BE2C (cell line): ENCODE data around the gene PLA2G2C.

Experiments used
- DNase-seq: peaks from one replicate; pipeline ENCODE4 v3.0.0-alpha.2; 2020
- H3K27me3 ChIP-seq: fragments of 250-450 bp; sonication (Bioruptor Pico); 2 replicates; pipeline ENCODE4 v1.5.1; 2020; ENCODE audit warnings: mild to moderate bottlenecking
- H3K36me3 ChIP-seq: fragments of 250-450 bp; sonication (Bioruptor Pico); 2 replicates; pipeline ENCODE4 v1.5.1; 2020; ENCODE audit warnings: mild to moderate bottlenecking
- H3K4me1 ChIP-seq: fragments of 250-450 bp; sonication (Bioruptor Pico); 2 replicates; pipeline ENCODE4 v1.5.1; 2020
- H3K4me3 ChIP-seq: 2 replicates; pipeline ENCODE4 v1.5.1; 2011; ENCODE audit warnings: low read depth, low read length
- H3K9me3 ChIP-seq: fragments of 250-450 bp; sonication (Bioruptor Pico); 2 replicates; pipeline ENCODE4 v1.5.1; 2020
- TF ChIP-seq, protein P1 (sequence below): IDR thresholded peaks from 2 replicates; pipeline ENCODE4 v1.5.1; 2012; ENCODE audit warnings: mild to moderate bottlenecking, low read depth, low read length

PLA2G2C gene

DNA sequence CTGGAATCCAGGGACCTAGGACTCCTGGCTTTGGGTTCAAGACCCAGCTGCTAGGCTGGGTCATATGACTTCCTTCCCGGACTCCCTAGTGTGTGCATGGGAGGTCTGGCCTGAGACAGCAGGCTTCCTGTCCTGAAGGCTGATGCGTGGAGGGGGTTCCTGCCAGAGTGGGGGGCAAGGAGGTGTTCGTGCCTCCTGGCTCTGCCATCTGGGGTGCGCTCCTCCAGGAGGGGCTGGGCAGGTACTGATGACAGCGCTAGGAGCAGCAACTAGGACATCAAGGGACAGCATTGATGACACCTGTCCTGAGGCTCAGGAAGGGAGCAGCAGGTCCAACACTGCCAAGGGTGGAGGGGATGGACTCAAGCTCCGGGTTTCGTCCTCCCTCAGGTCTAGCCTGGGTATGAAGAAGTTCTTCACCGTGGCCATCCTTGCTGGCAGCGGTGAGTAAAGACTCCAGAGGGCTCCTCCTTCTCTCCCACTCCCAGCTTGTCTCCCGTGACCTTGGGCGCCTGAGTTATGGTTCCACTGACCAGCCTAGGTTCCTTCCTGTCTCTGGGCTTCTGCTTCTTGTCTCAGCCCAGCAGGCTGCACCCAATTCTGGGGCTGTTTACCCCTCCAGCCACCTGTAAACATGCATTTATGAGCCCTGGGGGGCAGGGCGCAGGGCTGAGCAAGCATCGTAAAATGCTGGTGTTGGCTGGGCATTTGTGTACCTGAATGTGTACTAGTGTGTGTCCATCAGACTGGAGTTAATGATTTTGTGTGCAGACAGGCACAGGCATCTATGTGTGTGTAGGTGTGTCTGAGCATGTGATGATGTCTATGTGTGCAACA lies 46.3 kb downstream of the PLA2G2C start:
- Histone ChIP-seq H3K9me3 (no peaks in the 10 kb centered on the region), H3K36me3 (no peaks in the 10 kb centered on the region), H3K4me3 (no peak overlapping the region), H3K4me1 (no peaks in the 10 kb centered on the region), H3K27me3 (no peaks in the 10 kb centered on the region)
- no peak for DNase-seq
- TF ChIP-seq, protein P1, sequence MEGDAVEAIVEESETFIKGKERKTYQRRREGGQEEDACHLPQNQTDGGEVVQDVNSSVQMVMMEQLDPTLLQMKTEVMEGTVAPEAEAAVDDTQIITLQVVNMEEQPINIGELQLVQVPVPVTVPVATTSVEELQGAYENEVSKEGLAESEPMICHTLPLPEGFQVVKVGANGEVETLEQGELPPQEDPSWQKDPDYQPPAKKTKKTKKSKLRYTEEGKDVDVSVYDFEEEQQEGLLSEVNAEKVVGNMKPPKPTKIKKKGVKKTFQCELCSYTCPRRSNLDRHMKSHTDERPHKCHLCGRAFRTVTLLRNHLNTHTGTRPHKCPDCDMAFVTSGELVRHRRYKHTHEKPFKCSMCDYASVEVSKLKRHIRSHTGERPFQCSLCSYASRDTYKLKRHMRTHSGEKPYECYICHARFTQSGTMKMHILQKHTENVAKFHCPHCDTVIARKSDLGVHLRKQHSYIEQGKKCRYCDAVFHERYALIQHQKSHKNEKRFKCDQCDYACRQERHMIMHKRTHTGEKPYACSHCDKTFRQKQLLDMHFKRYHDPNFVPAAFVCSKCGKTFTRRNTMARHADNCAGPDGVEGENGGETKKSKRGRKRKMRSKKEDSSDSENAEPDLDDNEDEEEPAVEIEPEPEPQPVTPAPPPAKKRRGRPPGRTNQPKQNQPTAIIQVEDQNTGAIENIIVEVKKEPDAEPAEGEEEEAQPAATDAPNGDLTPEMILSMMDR: no peak

DNA sequence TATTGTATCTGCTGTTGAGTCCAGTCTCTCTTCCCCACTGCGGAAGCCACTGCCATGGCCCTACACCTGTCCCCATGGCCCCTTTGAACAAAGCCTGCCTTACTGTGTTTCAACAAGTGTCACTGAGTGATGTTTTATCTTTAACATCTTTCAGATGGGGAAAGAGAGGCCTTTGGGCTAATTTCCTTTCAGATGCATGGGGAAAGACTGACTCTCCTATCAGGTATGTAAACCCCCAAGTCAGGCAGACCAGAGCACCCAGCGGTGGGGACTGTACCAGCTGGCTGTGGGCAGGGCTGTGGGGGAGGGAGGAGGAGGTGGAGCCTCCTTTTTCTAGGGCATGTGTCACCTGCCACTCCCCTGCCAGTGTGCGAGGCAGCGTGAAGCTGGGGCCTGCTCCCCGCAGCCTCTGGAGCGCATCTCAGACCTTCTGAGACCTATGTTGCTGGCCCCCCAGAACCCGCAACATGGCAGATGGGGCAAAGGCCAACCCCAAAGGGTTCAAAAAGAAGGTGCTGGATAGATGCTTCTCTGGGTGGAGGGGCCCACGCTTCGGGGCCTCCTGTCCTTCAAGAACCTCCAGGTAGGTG lies 47.3 kb downstream of the PLA2G2C start, which contains the start of gene PLA2G2F:
PLA2G2F (plus strand) TSS at position 363 of the 590 bp plus-strand sequence; CDS start at position 468, 105 bp downstream.
- no peak for DNase-seq
- no peaks in the 10 kb centered on the region for H3K27me3 ChIP-seq
- H3K36me3 ChIP-seq: no peaks in the 10 kb centered on the region
- TF ChIP-seq, protein P1: no peak
- H3K4me3 ChIP-seq: no peak within 1 kb of the TSS
- H3K9me3 ChIP-seq: no peaks in the 10 kb centered on the region
- no peaks in the 10 kb centered on the region for H3K4me1 ChIP-seq

DNA sequence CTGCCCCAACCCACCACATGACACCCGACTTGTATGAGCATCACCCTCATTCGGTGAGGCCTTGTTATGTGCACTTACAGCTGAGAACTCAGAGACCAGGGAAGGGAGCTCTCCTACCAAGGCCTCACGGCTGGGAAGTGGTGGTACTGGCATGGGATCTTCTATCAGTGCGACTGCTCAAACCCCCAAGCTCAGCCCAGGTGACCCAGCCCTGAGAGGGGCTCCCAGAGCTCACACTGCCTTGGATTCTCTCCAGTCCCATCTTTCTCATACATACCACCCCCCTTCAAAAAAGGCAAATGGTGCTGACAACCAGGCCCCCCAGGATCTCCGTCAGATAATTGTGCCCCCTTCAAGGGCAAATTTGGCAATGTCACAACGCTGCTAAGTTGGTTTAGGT lies 48.0 kb downstream of the PLA2G2C start:
- Histone ChIP-seq H3K4me3 (no peak overlapping the region), H3K9me3 (no peaks in the 10 kb centered on the region), H3K4me1 (no peaks in the 10 kb centered on the region), H3K36me3 (no peaks in the 10 kb centered on the region), H3K27me3 (no peaks in the 10 kb centered on the region)
- no peak for DNase-seq
- TF ChIP-seq, protein P1: no peak

DNA sequence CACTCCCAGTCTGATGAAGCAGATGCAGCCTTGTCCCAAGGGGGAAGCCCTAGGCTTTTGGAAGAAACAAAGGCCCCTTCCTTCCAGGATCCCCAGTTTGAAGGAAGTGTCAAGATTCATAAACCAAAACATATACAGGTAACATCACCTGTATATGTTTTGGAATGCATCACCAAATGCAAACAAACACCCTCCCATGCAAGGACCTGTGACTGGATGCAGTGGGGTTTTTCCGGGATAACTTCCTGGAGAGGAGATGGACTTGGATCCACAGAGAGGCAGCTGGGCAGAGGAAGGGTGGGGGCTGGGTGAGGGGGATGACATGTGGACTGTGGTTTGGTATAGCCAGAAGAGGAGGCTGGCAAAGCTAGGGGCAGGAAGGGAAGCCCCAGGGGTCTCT lies 48.7 kb downstream of the PLA2G2C start:
- Histone ChIP-seq H3K27me3 (no peaks in the 10 kb centered on the region), H3K4me1 (no peaks in the 10 kb centered on the region), H3K9me3 (no peaks in the 10 kb centered on the region), H3K36me3 (no peaks in the 10 kb centered on the region), H3K4me3 (no peak overlapping the region)
- no peak for DNase-seq
- TF ChIP-seq, protein P1: no peak

DNA sequence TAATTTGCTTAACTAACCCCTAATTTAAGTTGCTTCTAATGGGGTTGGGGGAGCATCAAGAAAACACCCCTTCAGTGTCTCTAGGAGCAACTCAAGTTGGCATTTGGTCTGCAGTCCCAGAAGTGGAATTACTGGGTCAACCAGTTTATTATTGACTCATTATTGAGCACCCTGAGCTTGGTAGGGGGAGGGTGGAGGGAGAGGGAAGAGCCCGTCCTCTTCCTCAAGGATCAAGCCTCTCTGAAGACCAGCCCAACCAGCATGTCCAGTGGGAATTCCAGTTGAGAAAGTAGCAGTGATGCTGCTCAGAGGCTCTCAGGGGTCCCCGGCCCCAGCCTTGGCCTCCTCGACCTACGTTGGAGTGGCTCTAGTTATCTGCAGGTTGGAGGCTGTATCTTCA lies 49.3 kb downstream of the PLA2G2C start:
- TF ChIP-seq, protein P1: no peak
- no peaks in the 10 kb centered on the region for H3K36me3 ChIP-seq
- no peak overlapping the region for H3K4me3 ChIP-seq
- no peaks in the 10 kb centered on the region for H3K4me1 ChIP-seq
- H3K9me3 ChIP-seq: no peaks in the 10 kb centered on the region
- no peak for DNase-seq
- no peaks in the 10 kb centered on the region for H3K27me3 ChIP-seq

DNA sequence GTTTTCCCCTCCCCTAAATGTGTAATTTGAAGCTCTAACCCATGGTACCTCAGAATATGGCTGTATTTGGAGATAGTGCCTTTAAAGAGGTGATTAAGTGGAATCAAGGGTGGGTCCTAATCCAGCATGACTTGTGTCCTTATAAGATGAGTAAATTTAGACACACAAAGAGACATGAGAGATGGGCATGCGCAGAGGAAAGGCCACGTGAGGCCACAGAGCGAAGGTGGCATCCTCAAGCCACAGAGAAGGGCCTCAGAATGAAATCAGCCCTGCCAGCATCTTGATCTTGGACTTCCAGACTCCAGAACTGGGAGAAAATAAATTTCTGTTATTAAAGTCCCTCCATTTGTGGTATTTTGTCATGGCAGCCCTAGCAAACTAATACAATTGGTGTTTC lies 50.1 kb downstream of the PLA2G2C start:
- Histone ChIP-seq H3K27me3 (no peaks in the 10 kb centered on the region), H3K36me3 (no peaks in the 10 kb centered on the region), H3K4me1 (no peaks in the 10 kb centered on the region), H3K9me3 (no peaks in the 10 kb centered on the region), H3K4me3 (no peak overlapping the region)
- TF ChIP-seq, protein P1: no peak
- no peak for DNase-seq
